Prostate gland (tissue), 2 donors: ENCODE measurements around the gene SLC9A7.

Experiments
- CTCF ChIP-seq, 4 experiments: fragments of 200-600 bp in 2 of 4; fragments of 450-650 bp in 2 of 4; sonication (generic) in 2 of 4; IDR thresholded peaks; 1 replicate in 3 of 4; 2 replicates in 1 of 4; pipeline ENCODE4 v1.5.1; 2016 to 2019; ENCODE audit warnings: antibody characterized with exemption in 4 of 4, mild to moderate bottlenecking in 2 of 4, moderate library complexity in 2 of 4
- POLR2A ChIP-seq: fragments of 450-650 bp; IDR thresholded peaks from one replicate; pipeline ENCODE4 v1.6.1; 2016; ENCODE audit warnings: antibody characterized with exemption, mild to moderate bottlenecking

- TF ChIP-seq CTCF (IDR thresholded peaks at IDR 0.05) = peak in 3 of 4 experiments; percentile 14 to 51 (median 47)
- TF ChIP-seq POLR2A = no peak
These were observed 204.0 kb downstream of the SLC9A7 start for GRCh38 chrX:46554942-46555341.
